ENCODE results near the gene AQP1.

- TF ChIP-seq CTCF (IDR thresholded peaks at IDR 0.05; ENCODE audit: control extremely low read depth in 1 of 3, insufficient read depth in 1 of 3, low read depth in 1 of 3, low read length in 3 of 3): no peak
- no peak for TF ChIP-seq TAF1 (IDR thresholded peaks at IDR 0.05; ENCODE audit: low read depth, low read length)
- TF ChIP-seq GABPA (IDR thresholded peaks at IDR 0.05; ENCODE audit: borderline replicate concordance, insufficient read depth, low read length): no peak
- no peak for TF ChIP-seq POLR2AphosphoS5 (IDR thresholded peaks at IDR 0.05; ENCODE audit: low read depth, low read length)
- no peak for TF ChIP-seq NRF1 (IDR thresholded peaks at IDR 0.05; ENCODE audit: low read depth, low read length)
These were observed 46.6 kb upstream of the AQP1 start for GRCh38 chr7:30865076-30865475.
